KOPT-K1 (cell line): ENCODE measurements around the gene DUSP2.

ENCODE experiments used
- H3K27ac ChIP-seq: fragments of 200-600 bp; sonication (generic); 2 replicates; pipeline ENCODE4 v1.5.1; 2016; ENCODE audit warnings: antibody characterized with exemption, mild to moderate bottlenecking, low read depth, low read length; ENCODE audit not compliant: poor library complexity, severe bottlenecking
- H3K36me3 ChIP-seq: fragments of 200-600 bp; sonication (generic); 2 replicates; pipeline ENCODE4 v1.5.1; 2017; ENCODE audit warnings: antibody characterized with exemption, mild to moderate bottlenecking, low read length, moderate library complexity; ENCODE audit not compliant: insufficient read depth
- H3K9me3 ChIP-seq: fragments of 200-600 bp; sonication (generic); 2 replicates; pipeline ENCODE4 v1.5.1; 2017; ENCODE audit warnings: antibody characterized with exemption, low read length, mild to moderate bottlenecking; ENCODE audit not compliant: insufficient read depth, poor library complexity, severe bottlenecking

The DUSP2 gene

DNA sequence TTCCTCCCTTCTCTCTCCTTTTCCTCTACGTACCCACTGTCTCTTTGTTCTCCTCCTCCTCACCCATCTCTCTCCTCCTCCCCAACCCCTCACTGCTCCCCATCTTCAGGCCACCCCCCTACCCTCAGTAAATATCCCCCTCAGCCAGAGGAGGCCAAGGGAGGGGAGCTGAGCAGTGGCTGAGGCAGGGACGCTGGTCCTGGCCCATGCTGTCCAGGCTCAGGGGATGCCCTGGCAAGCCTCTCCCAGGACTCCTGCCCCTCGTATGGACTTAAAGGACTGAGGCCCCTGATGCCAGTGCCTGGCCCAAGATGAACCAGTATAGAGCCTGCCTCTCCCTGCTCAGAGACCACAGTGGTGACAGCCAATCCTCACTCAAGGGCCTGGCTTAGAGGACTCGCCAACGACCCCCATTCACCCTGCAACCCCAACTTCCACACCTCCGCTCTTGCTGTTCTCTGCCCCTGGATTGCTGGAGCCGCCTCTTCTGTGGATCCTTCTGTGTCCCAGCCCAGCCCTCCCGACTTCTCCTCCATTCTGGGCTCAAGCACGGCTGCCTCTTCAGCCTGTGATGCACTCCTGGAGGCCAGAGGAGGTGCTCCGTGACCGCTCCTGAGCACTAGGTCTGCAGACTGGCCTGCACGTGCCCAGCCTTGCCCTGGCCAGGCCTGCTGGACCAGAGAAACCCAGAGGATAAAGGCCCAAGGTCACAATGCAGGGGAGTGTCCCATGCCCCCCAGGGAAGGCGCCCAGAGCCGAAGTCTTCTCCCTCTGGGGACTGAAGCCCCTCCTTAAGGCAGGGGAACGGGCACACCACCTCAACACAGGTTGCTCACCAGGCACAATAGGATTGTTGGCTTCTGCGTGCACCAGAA lies 9.5 kb upstream of the DUSP2 start:
- no peaks in the 10 kb centered on the region for H3K9me3 ChIP-seq
- H3K36me3 ChIP-seq: no peaks in the 10 kb centered on the region
- peak overlapping the region; percentile 41 for H3K27ac ChIP-seq

DNA sequence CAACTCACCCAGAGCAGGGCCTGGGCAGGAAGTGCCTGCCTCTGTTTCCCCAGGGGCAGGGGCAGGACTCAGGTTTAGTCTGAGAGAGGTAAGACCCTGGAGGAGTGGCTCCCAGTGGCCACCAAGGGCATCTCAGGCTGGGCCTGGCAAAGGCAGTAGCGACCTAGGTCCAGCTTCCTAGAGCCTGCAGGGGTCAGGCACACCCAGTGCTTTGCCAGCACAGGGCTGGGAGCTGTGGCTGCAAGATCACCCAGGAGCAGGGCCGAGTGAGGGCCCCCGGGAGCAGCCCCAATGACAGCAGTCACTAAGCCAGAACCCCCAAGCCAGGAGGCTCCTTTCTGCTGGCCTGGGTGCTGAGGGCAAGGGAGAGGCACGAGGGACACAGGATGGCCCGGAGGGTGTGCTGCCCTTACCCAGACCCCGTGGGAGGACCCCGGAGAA lies 8.8 kb upstream of the DUSP2 start:
- H3K36me3 ChIP-seq: no peaks in the 10 kb centered on the region
- no peaks in the 10 kb centered on the region for H3K9me3 ChIP-seq
- peak overlapping the region; percentile 41 for H3K27ac ChIP-seq

DNA sequence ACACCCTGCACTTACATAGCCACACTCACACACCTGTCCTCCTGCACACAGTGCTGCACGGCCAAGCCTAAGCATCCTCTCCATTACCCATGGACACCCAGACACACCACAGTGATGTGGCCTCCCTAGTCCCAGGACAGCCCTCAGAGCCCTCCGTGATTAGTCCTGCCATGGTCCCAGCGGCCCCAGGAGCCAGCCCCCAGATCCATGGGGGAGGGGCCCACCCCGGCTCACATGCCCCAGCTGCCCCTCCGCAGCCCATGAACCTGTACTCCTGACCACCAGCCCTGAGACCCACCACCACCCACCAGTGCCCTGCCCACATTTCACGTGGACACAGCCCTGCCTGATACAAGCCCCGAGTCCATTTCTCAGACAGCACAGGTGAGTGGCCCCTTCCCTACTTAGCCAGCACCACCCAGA lies 8.1 kb upstream of the DUSP2 start:
- H3K27ac ChIP-seq: peak overlapping the region; percentile 41
- H3K9me3 ChIP-seq: no peaks in the 10 kb centered on the region
- H3K36me3 ChIP-seq: no peaks in the 10 kb centered on the region

GRCh38 chr2:96152304-96153161 lies 7.3 kb upstream of the DUSP2 start:
- Histone ChIP-seq H3K27ac (peak overlapping the region; percentile 41), H3K36me3 (no peaks in the 10 kb centered on the region), H3K9me3 (no peaks in the 10 kb centered on the region)

DNA sequence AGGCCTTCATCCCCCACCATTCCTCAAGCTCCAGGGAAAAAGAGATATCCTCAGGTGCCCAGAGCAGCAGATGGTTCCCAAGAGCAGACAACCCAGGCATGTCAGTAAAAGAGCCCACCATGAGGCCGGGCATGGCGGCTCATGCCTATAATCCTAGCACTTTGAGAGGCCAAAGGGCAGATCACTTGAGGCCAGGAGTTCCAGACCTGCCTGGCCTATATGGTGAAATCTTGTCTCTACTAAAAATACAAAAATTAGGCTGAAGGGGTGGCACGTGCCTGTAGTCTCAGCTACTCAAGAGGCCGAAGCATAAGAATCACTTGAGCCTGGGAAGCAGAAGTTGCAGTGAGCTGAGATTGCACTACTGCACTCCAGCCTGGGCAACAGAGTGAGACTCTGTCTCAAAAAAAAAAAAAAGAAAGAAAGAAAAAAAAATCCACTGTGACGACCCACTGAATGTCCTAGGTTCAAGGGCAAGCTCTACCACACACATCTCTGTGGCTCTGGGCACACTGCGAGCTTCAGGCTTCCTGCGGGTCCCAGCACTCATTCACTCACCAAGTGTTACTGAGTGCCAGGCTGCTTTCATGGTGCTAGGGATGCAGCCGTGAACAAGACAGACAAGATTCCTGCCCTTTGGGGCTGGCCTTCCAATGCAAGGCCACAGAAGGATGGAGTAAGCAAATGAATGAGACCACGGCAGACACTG lies 6.5 kb upstream of the DUSP2 start:
- Histone ChIP-seq H3K36me3 (no peaks in the 10 kb centered on the region), H3K27ac (peak overlapping the region; percentile 41), H3K9me3 (no peaks in the 10 kb centered on the region)

DNA sequence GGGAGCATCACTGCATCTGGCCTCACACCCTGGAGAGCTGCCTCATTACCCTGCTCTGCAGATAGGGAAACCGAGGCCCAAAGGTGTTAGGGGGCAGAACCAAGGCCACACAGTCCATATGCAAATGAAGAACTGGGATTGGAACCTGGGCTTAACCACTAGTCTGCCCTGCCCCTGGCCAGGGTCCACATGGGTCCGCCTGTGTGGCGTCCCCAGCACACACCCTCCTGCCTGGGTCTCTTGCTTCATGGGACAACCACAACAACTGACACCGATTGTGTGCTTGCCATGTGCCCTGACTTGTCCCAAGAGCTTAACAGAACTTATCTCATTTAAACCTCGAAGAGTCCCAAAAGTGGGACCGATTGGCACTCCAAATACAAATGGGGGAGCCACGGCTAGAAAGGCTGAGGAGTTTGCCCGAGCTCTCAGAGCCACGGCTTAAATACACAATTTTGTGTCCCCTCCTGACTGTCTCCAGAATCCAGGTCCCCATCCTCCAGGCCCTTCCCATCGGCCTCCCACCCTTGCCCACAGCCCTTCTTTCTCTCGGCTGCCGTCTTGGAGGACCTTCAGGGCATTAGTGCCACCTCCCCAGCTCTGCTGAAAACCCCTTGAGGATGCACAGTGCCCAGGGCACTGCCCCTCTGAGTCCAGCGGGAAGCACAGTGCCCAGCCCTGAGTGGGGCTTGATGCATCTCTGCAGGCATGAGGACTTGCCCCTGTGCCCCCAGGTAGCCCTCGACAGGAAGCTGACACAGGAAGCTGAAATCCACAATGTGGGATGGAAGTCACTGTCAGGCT lies 5.8 kb upstream of the DUSP2 start:
- Histone ChIP-seq H3K36me3 (no peaks in the 10 kb centered on the region), H3K27ac (peak overlapping the region; percentile 31), H3K9me3 (no peaks in the 10 kb centered on the region)

DNA sequence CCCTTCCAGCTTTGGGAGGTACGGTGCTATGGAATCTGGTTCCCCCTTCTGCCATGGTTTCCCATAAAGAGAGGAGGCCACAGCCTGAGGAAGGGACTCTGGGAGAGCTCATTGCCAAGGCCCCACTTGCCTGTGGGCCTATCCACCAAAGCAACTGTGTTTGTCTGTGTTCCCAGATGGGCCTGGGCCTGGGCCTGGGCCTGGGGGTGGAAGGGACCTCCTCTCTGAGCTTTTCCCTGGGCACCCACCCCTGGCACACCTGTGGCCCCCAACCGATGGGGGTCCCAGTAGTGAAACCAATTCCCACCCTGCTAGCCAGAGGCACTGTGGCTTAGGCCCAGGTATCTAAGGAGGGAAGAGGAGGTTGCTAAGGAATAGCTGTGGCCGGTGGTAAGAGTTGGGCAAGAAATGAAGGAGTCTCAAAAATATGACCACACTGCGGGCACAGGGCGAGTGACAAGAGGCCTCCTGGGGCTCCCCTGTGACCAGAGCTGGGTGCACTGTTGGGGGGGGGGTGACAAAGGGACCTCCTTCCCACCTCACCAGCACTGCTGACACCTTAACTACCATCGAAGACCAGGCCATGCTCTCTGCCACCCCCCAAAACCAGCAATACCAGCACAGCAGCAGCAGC lies 4.9 kb upstream of the DUSP2 start:
- Histone ChIP-seq H3K9me3 (no peaks in the 10 kb centered on the region), H3K36me3 (no peaks in the 10 kb centered on the region), H3K27ac (peak overlapping the region; percentile 4)

GRCh38 chr2:96148410-96149217 lies 3.4 kb upstream of the DUSP2 start:
- Histone ChIP-seq H3K27ac (peak overlapping the region; percentile 96), H3K9me3 (no peaks in the 10 kb centered on the region), H3K36me3 (peaks cover 7% of the 10 kb centered on the region)

DNA sequence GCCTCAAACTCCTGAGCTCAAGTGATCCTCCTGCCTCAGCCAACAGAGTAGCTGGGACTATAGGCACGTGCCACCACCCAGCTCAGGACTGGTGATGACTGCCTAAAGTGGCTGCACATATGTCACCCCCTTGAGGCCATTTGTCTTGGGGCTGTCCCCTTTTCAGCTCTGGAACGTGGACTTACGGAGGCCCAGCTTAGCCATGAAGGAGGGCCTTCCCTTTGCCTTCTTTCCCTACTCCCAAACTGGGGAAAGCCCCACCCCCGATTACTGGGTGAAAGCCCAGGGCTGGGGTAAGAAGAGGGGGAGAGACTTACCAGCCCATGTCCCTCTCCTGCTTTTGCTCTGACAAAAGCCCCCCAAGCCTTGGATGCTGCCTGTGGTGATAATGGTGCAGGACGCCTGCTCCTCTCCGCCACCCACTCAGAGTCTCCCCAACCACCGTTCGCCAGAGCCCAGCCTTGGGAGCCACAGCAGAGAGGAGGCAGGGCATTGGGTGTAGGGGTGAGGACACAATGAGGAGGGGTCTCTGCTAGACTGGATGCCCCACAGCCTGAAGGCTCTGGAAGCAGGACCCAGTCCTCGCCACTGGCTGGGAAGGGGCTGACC lies 2.5 kb upstream of the DUSP2 start:
- H3K36me3 ChIP-seq: peaks cover 16% of the 10 kb centered on the region
- no peaks in the 10 kb centered on the region for H3K9me3 ChIP-seq
- H3K27ac ChIP-seq: peak overlapping the region; percentile 96

DNA sequence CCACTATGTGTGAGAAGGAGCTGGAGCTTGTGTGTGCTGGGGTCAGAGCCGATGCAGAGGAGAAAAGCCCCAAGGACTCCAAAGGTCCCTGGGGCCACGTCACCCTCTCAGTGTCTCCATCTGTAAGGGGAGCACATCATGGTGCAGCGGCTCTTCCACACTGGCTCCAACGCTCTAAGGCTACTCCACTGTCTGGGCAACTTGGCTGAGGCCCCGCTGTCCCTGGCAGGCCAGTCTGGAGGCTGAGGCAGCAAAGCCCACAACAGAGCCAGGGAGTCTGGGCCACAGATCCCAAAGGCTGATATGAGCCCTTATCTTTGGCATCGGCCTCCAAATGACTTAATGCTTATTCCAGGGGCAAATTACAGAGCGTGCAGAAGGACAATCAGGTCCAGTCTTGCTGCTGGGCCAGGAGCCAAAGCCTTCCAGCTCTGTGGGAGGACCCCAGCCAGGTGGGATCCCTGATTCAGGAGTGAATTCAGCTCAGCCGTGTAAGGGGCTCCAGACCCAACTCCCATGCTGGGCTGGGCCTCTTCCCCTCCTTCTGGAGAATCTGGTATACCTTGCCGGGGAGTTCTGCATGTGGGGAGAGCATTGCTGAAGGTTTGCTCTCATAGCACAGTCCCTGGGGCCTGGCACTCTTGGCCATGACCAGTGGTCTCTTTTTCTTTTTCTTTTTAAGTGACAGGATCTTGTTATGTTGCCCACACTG lies 1.8 kb upstream of the DUSP2 start:
- no peaks in the 10 kb centered on the region for H3K9me3 ChIP-seq
- peaks cover 23% of the 10 kb centered on the region for H3K36me3 ChIP-seq
- peak overlapping the region; percentile 96 for H3K27ac ChIP-seq

DNA sequence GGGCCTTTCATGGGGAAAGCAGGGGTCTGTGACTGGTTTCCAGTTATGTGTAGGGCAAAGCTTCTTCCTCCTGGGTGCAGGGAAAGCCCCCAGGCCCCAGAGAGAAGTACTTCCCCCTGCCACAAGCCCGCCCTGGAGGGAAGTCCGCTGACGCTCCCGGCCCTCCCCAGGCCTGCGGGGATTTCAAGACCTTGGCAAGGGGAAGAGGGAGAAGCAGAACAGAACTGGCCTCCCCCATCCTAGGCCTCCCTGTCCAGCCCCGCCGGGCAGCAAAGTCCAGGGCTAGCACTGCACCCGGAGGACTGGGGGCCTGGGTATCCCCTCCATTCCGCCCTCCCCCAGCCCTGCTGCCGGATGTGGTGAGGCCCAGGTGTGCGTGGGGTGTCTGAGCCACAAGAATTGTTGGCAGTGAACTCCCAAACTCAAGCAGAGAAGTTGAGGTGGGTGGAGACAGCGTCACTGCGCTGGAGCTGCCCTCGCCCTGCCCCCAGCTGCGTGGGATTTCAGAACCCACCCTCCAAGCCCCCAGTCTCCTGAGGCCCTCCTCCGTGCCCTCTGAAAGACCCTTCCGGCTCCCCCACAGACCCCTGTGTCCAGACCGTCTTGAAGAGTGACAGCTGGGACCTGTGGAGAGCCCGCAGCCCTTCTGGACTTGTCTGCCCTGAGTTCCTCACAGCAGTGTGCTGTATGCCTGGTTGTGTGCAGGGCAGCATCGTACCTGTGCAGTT lies 1.1 kb upstream of the DUSP2 start:
- no peaks in the 10 kb centered on the region for H3K9me3 ChIP-seq
- peaks cover 28% of the 10 kb centered on the region for H3K36me3 ChIP-seq
- H3K27ac ChIP-seq: peak overlapping the region; percentile 96

DNA sequence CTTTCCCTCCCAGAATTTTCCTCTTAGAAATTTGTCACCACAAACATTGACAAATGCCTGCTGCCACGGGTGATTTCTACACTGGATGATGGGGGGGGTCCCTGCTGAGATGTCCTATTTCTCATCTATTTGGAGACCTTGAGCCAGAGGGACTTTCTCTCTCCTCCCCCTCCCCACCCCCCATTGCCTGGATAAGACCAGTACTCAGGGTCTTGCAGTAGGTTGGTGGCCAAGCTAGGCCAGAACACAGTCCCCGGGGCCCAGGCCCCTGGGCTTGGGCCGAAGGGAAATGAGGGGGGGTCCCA lies 560 bp upstream of the DUSP2 start:
- H3K9me3 ChIP-seq: no peaks in the 10 kb centered on the region
- peak overlapping the region; percentile 96 for H3K27ac ChIP-seq
- H3K36me3 ChIP-seq: peaks cover 28% of the 10 kb centered on the region
